ENCODE results near the gene NECTIN4. TPM values are rescaled to one million over a fixed set of nuclear protein-coding genes. Genes with fewer than 3 reads are reported as not detected.
"Not testable (repeated sequence)": the region's sequence is repeated elsewhere in the genome, so short reads cannot be mapped to it uniquely, and the experiment has no call there.

The NECTIN4 gene
- total and polyA plus RNA-seq, 2 donors = 0.66 to 4.7 TPM

- Histone ChIP-seq H3K36me3 (ENCODE audit: control insufficient read depth in 2 of 2, insufficient read depth in 2 of 2, low read length in 1 of 2) (peaks cover 3 to 12% of the 10 kb centered on the region in 2 donors), H3K27ac (ENCODE audit: low read depth in 1 of 2, low read length in 1 of 2) (peak overlapping the region; percentile 94), H3K4me3 (ENCODE audit: low read length in 2 of 2) (no peak overlapping the region)
Measured at GRCh38 chr1:161070761-161071160, 18.6 kb downstream of the NECTIN4 start.

GRCh38 chr1:161069731-161070270 lies 19.6 kb downstream of the NECTIN4 start, which contains the start of gene ARHGAP30:
Gene ARHGAP30, minus strand, starts transcription at chr1:161069891. Its CDS starts 267 bp downstream, at chr1:161069624.
- Histone ChIP-seq H3K4me3 (ENCODE audit: low read length in 2 of 2) (peak within 1 kb of the TSS; percentile 84 to 87), H3K27ac (ENCODE audit: low read depth in 1 of 2, low read length in 1 of 2) (peak within 1 kb of the TSS; percentile 94), H3K27me3 (ENCODE audit: control insufficient read depth in 2 of 2, insufficient read depth in 1 of 2, low read length in 1 of 2) (no peaks in the 10 kb centered on the region), H3K9me3 (ENCODE audit: control insufficient read depth in 2 of 2, insufficient read depth in 1 of 2, low read length in 1 of 2) (peaks cover 0 to 3% of the 10 kb centered on the region in 2 donors), H3K36me3 (ENCODE audit: control insufficient read depth in 2 of 2, insufficient read depth in 2 of 2, low read length in 1 of 2) (peaks cover 3 to 12% of the 10 kb centered on the region in 2 donors), H3K4me1 (ENCODE audit: control insufficient read depth in 2 of 2, insufficient read depth in 2 of 2, low read length in 2 of 2) (peaks cover 25 to 54% of the 10 kb centered on the region in 2 donors)
- WGBS = 14% methylated on average over 9 of the region's 9 CpGs
- DNase-seq (ENCODE audit: low read depth in 6 of 9, low spot score in 9 of 9) = peak; percentile 57 to 93 (median 80)

More at GRCh38 chr1:161070761-161071160, 18.6 kb downstream of the NECTIN4 start:
- H3K9me3 ChIP-seq (ENCODE audit: control insufficient read depth in 2 of 2, insufficient read depth in 1 of 2, low read length in 1 of 2) = peaks cover 0 to 3% of the 10 kb centered on the region in 2 donors
- peaks cover 25 to 54% of the 10 kb centered on the region in 2 donors for H3K4me1 ChIP-seq (ENCODE audit: control insufficient read depth in 2 of 2, insufficient read depth in 2 of 2, low read length in 2 of 2)
- 96% methylated on average over 4 of the region's 4 CpGs for WGBS
- H3K27me3 ChIP-seq (ENCODE audit: control insufficient read depth in 2 of 2, insufficient read depth in 1 of 2, low read length in 1 of 2) = no peaks in the 10 kb centered on the region
- peak in 1 of 9 donors; percentile 15 for DNase-seq (ENCODE audit: low read depth in 6 of 9, low spot score in 9 of 9)

- 7% methylated on average over 9 of the region's 9 CpGs for WGBS
- H3K36me3 ChIP-seq (ENCODE audit: control insufficient read depth in 2 of 2, insufficient read depth in 2 of 2, low read length in 1 of 2) = peaks cover 3 to 14% of the 10 kb centered on the region in 2 donors
- peak in 2 of 9 donors; percentile 25 to 46 for DNase-seq (ENCODE audit: low read depth in 6 of 9, low spot score in 9 of 9)
Measured at GRCh38 chr1:161069241-161069640, 20.1 kb downstream of the NECTIN4 start.

GRCh38 chr1:161068306-161069234 lies 20.8 kb downstream of the NECTIN4 start:
- Histone ChIP-seq H3K9me3 (ENCODE audit: control insufficient read depth in 2 of 2, insufficient read depth in 1 of 2, low read length in 1 of 2) (no peaks in the 10 kb centered on the region), H3K27me3 (ENCODE audit: control insufficient read depth in 2 of 2, insufficient read depth in 1 of 2, low read length in 1 of 2) (no peaks in the 10 kb centered on the region), H3K4me1 (ENCODE audit: control insufficient read depth in 2 of 2, insufficient read depth in 2 of 2, low read length in 2 of 2) (peaks cover 25 to 54% of the 10 kb centered on the region in 2 donors), H3K4me3 (ENCODE audit: low read length in 2 of 2) (peak overlapping the region; percentile 84 to 87), H3K36me3 (ENCODE audit: control insufficient read depth in 2 of 2, insufficient read depth in 2 of 2, low read length in 1 of 2) (peaks cover 3 to 20% of the 10 kb centered on the region in 2 donors), H3K27ac (ENCODE audit: low read depth in 1 of 2, low read length in 1 of 2) (peak overlapping the region; percentile 94)
- peak; percentile 57 to 91 (median 75) for DNase-seq (ENCODE audit: low read depth in 6 of 9, low spot score in 9 of 9)
- 7% methylated on average over 10 of the region's 10 CpGs for WGBS

More at GRCh38 chr1:161069241-161069640, 20.1 kb downstream of the NECTIN4 start:
- H3K4me1 ChIP-seq (ENCODE audit: control insufficient read depth in 2 of 2, insufficient read depth in 2 of 2, low read length in 2 of 2) = peaks cover 25 to 54% of the 10 kb centered on the region in 2 donors
- peak overlapping the region; percentile 94 for H3K27ac ChIP-seq (ENCODE audit: low read depth in 1 of 2, low read length in 1 of 2)
- H3K4me3 ChIP-seq (ENCODE audit: low read length in 2 of 2) = peak overlapping the region; percentile 84 to 87
- no peaks in the 10 kb centered on the region for H3K27me3 ChIP-seq (ENCODE audit: control insufficient read depth in 2 of 2, insufficient read depth in 1 of 2, low read length in 1 of 2)
- peaks cover 0 to 3% of the 10 kb centered on the region in 2 donors for H3K9me3 ChIP-seq (ENCODE audit: control insufficient read depth in 2 of 2, insufficient read depth in 1 of 2, low read length in 1 of 2)

- Histone ChIP-seq H3K9me3 (ENCODE audit: control insufficient read depth in 2 of 2, insufficient read depth in 1 of 2, low read length in 1 of 2) (no peaks in the 10 kb centered on the region), H3K36me3 (ENCODE audit: control insufficient read depth in 2 of 2, insufficient read depth in 2 of 2, low read length in 1 of 2) (peaks cover 10 to 26% of the 10 kb centered on the region in 2 donors), H3K4me1 (ENCODE audit: control insufficient read depth in 2 of 2, insufficient read depth in 2 of 2, low read length in 2 of 2) (peaks cover 22 to 52% of the 10 kb centered on the region in 2 donors), H3K27me3 (ENCODE audit: control insufficient read depth in 2 of 2, insufficient read depth in 1 of 2, low read length in 1 of 2) (no peaks in the 10 kb centered on the region), H3K4me3 (ENCODE audit: low read length in 2 of 2) (no peak overlapping the region), H3K27ac (ENCODE audit: low read depth in 1 of 2, low read length in 1 of 2) (peak overlapping the region in 1 of 2 donors; percentile 57)
- DNase-seq (ENCODE audit: low read depth in 6 of 9, low spot score in 9 of 9) = peak in 1 of 9 donors; percentile 13
- WGBS = 86% methylated on average over 3 of the region's 3 CpGs
Measured at GRCh38 chr1:161066694-161067093, 22.7 kb downstream of the NECTIN4 start.

GRCh38 chr1:161065681-161066080 lies 23.7 kb downstream of the NECTIN4 start:
- peaks cover 10 to 26% of the 10 kb centered on the region in 2 donors for H3K36me3 ChIP-seq (ENCODE audit: control insufficient read depth in 2 of 2, insufficient read depth in 2 of 2, low read length in 1 of 2)
- 98% methylated on average over 7 of the region's 7 CpGs for WGBS

GRCh38 chr1:161063936-161064335 lies 25.4 kb downstream of the NECTIN4 start:
- Histone ChIP-seq H3K4me1 (ENCODE audit: control insufficient read depth in 2 of 2, insufficient read depth in 2 of 2, low read length in 2 of 2) (peaks cover 15 to 31% of the 10 kb centered on the region in 2 donors), H3K36me3 (ENCODE audit: control insufficient read depth in 2 of 2, insufficient read depth in 2 of 2, low read length in 1 of 2) (peaks cover 21 to 39% of the 10 kb centered on the region in 2 donors)
- not testable (repeated sequence) for H3K4me3 ChIP-seq (ENCODE audit: low read length in 2 of 2); DNase-seq (ENCODE audit: low read depth in 6 of 9, low spot score in 9 of 9); H3K9me3 ChIP-seq (ENCODE audit: control insufficient read depth in 2 of 2, insufficient read depth in 1 of 2, low read length in 1 of 2); H3K27me3 ChIP-seq (ENCODE audit: control insufficient read depth in 2 of 2, insufficient read depth in 1 of 2, low read length in 1 of 2); H3K27ac ChIP-seq (ENCODE audit: low read depth in 1 of 2, low read length in 1 of 2)
- WGBS = 93% methylated on average over 6 of the region's 6 CpGs

More at GRCh38 chr1:161065681-161066080, 23.7 kb downstream of the NECTIN4 start:
- H3K9me3 ChIP-seq (ENCODE audit: control insufficient read depth in 2 of 2, insufficient read depth in 1 of 2, low read length in 1 of 2); H3K27me3 ChIP-seq (ENCODE audit: control insufficient read depth in 2 of 2, insufficient read depth in 1 of 2, low read length in 1 of 2); H3K27ac ChIP-seq (ENCODE audit: low read depth in 1 of 2, low read length in 1 of 2); DNase-seq (ENCODE audit: low read depth in 6 of 9, low spot score in 9 of 9); H3K4me3 ChIP-seq (ENCODE audit: low read length in 2 of 2): not testable (repeated sequence)
- H3K4me1 ChIP-seq (ENCODE audit: control insufficient read depth in 2 of 2, insufficient read depth in 2 of 2, low read length in 2 of 2) = peaks cover 22 to 43% of the 10 kb centered on the region in 2 donors

- Histone ChIP-seq H3K27me3 (ENCODE audit: control insufficient read depth in 2 of 2, insufficient read depth in 1 of 2, low read length in 1 of 2) (no peaks in the 10 kb centered on the region), H3K4me1 (ENCODE audit: control insufficient read depth in 2 of 2, insufficient read depth in 2 of 2, low read length in 2 of 2) (peaks cover 0 to 6% of the 10 kb centered on the region in 2 donors), H3K27ac (ENCODE audit: low read depth in 1 of 2, low read length in 1 of 2) (no peak overlapping the region), H3K36me3 (ENCODE audit: control insufficient read depth in 2 of 2, insufficient read depth in 2 of 2, low read length in 1 of 2) (peaks cover 32 to 48% of the 10 kb centered on the region in 2 donors), H3K4me3 (ENCODE audit: low read length in 2 of 2) (no peak overlapping the region), H3K9me3 (ENCODE audit: control insufficient read depth in 2 of 2, insufficient read depth in 1 of 2, low read length in 1 of 2) (no peaks in the 10 kb centered on the region)
- DNase-seq (ENCODE audit: low read depth in 6 of 9, low spot score in 9 of 9) = no peak
- WGBS = 97% methylated on average over 4 of the region's 4 CpGs
Measured at GRCh38 chr1:161061419-161061818, 27.9 kb downstream of the NECTIN4 start.
